LNCAP (cell line): Measurements from ENCODE around the gene STEAP1B.

Experiments used
- TF ChIP-seq, protein P1 (sequence below): fragments of 450-650 bp; IDR thresholded peaks from 2 replicates; pipeline ENCODE4 v1.5.1; 2017; ENCODE audit warnings: mild to moderate bottlenecking

The STEAP1B gene

GRCh38 chr7:22397981-22398380 is 102.0 kb downstream of the STEAP1B start:
- TF ChIP-seq, protein P1, sequence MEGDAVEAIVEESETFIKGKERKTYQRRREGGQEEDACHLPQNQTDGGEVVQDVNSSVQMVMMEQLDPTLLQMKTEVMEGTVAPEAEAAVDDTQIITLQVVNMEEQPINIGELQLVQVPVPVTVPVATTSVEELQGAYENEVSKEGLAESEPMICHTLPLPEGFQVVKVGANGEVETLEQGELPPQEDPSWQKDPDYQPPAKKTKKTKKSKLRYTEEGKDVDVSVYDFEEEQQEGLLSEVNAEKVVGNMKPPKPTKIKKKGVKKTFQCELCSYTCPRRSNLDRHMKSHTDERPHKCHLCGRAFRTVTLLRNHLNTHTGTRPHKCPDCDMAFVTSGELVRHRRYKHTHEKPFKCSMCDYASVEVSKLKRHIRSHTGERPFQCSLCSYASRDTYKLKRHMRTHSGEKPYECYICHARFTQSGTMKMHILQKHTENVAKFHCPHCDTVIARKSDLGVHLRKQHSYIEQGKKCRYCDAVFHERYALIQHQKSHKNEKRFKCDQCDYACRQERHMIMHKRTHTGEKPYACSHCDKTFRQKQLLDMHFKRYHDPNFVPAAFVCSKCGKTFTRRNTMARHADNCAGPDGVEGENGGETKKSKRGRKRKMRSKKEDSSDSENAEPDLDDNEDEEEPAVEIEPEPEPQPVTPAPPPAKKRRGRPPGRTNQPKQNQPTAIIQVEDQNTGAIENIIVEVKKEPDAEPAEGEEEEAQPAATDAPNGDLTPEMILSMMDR, result no peak

DNA sequence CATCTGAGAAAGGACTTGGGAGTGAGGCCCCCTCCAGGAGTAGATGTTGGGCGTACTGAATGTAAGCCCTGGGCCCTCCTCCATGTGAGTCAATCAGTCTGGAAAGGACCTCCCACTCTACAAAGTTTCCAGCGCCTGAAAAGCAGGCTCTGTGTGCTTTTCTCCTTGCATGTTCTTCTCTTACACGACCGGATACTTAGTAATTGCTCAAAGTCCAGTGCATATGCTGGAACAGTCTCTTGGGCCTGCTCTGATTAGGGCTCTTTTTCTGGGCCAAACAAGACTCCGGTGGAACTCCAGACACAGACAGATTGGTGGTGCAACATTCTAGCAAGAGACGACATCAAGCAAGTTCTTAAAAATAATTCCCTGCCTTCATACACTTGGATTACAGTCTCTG is 104.8 kb downstream of the STEAP1B start:
- TF ChIP-seq, protein P1, result no peak

GRCh38 chr7:22394739-22395138 is 105.2 kb downstream of the STEAP1B start:
- TF ChIP-seq, protein P1, result no peak

DNA sequence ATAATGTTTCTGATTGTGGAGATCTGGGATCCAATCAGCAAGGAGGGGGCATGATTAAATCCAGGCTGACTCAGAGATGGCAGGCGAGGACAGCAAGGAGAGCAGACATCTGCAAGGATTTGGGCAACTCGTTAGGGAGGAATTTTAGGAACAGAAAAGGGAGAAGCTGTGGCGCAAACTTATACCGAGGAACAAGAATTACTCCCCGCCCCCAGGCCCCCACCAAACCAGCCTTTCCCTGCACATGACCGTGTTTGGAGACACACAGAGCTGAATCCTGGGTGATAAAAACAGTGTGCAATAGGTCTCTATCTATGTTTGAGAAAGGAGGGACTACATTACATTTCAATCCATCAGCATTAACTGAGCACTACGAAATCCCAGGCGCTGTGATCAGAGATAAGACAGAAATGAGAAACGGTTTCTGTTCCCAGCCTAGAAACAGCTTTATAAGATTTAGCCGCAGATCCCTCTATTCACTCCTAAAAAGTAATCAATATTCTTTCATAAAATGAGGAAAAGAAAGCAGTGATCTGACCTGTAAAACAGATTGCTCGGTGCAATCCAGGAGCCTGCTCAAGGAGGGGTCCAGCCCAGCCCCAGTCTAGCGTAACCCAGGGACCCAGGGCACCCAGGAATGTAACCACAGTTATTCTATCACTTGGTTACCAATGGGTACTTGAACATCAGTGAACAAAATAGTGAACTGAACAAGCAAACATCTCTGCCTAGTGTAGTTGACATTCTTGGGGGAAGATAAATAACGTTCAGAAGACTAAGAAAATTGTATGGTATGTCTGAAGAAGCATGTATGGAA is 105.9 kb downstream of the STEAP1B start:
- TF ChIP-seq, protein P1, result no peak

DNA sequence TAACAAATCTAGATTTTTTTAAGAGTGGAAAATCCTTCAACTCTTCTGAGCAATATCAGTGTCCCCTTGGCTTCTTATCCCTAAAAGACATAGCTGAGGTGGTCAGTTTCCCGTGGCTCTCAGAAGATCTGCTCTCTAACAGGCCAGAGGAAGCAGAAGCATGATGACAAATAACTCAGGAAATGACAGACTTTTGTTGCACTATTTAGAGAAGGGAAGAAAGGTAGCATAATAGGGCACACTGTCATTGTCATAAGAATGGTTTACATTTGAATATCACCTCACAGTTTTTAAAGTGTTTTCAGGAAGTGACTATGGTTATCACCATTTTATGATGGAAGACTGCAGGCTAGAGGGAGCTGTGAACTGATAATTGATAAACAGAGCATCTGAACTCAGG is 109.5 kb downstream of the STEAP1B start:
- TF ChIP-seq, protein P1, result no peak

GRCh38 chr7:22389892-22390291 is 110.1 kb downstream of the STEAP1B start:
- TF ChIP-seq, protein P1, result no peak

GRCh38 chr7:22387583-22387982 is 112.4 kb downstream of the STEAP1B start:
- TF ChIP-seq, protein P1, result no peak

- TF ChIP-seq, protein P1, result no peak
These were observed 113.1 kb downstream of the STEAP1B start for GRCh38 chr7:22386865-22387264.
